Stimulated activated CD8-positive, alpha-beta memory T cell treated with anti-CD3 and anti-CD28 coated beads, Interleukin-12 subunit alpha, Interleukin-12 subunit beta, amount 100 ng/mL, for 24 hours (primary cell): ENCODE measurements around the gene STON1.
"Not testable (repeated sequence)": the region's sequence is repeated elsewhere in the genome, so short reads cannot be mapped to it uniquely, and the experiment has no call there.

Source experiments
- DNase-seq: peaks from one replicate; pipeline ENCODE4 v3.0.0-alpha.2; 2020; ENCODE audit errors: extremely low read depth

STON1 gene

DNA sequence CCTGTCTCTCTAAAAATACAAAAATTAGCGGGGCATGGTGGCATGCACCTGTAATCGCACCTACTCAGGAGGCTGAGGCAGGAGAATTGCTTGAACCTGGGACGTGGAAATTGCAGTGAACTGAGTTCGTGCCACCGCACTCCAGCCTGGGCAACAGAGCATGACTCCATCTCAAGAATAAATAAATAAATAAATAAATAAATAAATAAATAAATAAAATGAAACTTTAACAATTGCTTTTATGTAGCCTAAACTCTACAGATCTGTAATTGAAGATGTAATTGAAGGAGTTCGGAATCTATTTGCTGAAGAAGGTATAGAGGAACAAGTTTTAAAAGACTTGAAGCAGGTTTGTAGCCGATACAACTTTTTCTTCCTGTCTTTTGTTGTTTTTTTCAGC lies 90.7 kb downstream of the STON1 start:
- DNase-seq: no peak

DNA sequence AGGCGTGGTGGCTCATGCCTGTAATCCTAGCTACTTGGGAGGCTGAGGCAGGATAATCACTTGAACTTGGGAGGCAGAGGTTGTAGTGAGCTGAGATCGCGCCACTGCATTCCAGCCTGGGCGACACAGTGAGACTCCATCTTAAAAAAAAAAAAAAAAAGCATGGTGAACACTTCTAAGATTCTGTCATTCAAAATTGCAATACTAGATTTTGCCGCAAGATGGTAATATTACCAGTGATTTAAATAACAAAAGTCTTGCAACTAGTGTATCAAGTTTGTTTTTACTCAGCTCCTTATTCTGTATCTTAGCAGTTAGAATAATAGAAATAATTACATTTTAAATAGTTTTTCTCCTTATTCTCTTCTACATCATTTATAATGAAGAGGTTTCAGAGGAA lies 92.7 kb downstream of the STON1 start:
- not testable (repeated sequence) for DNase-seq

DNA sequence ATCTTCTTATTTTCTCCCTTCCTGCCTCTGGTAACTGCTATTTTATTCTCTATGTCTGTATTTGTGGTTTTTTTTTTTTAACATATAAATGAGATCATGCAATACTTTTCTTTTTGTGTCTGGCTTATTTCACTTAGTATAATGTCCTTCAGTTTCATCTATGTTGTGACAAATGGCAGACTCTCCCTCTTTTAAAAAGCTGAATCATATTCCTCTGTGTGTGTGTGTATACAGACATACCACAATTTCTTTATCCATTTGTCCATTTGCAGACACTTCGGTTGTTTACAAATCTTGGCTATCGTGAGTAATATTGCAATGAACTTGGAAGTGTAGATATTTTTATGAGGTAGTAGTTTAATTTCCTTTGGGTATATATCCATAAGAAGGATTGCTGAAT lies 94.7 kb downstream of the STON1 start:
- no peak for DNase-seq

DNA sequence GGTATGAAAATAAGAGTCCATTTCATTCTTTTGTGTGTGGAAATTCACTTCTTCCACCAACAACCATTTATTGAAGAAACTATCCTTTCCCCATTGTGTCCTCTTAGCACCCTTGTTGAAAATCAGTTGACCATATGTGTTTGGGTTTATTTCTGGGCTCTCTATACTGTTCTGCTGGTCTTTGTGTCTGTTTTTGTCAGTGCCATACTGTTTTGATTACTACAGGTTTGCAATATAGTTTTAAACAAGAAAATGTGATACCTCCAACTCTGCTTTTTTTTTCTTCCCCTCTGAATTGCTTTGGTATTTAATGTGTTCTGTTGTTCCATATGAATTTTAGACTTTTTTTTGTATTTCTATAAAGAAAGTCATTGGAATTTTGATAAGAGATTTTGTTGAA lies 96.1 kb downstream of the STON1 start:
- DNase-seq: no peak

DNA sequence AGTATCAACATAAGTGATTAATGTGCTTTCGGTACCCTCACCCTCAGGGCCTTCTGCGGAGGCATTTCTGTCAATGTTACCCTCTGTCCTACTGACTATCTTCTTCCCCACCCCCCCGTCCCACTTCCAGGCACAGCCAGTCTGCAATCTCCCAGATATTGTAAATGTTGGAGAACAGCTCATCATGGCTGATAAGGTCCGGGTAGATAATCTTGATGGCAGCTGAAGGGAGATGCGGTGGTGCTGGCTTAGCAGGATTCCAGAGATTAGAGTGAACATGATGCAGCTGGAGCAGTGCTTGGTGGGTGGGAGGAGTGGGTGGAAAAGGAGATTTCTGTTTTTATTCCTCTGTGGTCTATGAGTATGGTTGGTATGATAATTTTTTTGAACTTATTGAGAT lies 103.2 kb downstream of the STON1 start:
- no peak for DNase-seq

DNA sequence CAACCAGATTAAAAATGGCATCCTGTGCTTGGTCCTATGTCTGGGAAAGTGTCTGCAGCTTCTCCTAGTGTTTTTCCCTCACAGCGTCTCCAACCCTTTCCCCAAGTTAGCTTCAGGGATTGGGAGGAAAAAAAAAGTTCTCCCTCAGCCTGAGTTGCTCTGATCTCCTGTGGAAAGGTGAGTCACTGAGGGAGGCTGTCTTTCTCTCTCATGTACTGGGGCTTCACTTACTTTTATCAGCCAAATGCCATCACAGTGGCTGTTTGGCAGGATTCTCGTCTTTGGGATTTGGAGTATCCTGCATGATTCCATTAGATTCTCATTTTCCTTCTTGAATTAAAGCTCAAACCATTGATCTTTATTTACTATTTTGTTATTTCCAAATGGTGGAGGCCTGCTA lies 105.8 kb downstream of the STON1 start:
- no peak for DNase-seq

DNA sequence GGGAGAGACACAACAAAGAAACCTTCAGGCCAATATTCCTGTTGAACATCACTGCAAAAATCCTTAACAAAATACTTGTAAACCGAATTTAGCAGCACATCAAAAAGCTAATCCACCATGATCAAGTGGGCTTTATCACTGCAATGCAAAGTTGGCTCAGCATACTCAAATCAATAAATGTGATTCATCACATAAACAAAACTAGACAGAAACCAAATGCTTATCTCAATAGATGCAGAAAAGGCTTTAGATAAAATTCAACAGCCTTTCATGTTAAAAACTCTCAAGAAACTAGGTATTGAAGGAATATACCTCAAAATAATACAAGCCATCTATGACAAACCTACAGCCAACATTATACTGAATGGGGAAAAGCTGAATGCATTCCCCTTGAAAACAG lies 108.3 kb downstream of the STON1 start:
- DNase-seq: no peak
